Lower lobe of right lung (tissue), 2 donors: ENCODE data around the gene MMP28. TPM values are rescaled to one million over a fixed set of nuclear protein-coding genes. Genes with fewer than 3 reads are reported as not detected.

Experiments
- ATAC-seq, 2 donors: fragments of 200-7000 bp; cut with Tn5 transposase; one replicate each; pipeline ENCODE4 v1.9.1; 2020 to 2022; ENCODE audit warnings: mild to moderate bottlenecking in 2 of 2, moderate library complexity in 2 of 2
- DNase-seq: peaks from one replicate; pipeline ENCODE4 v3.0.0-alpha.2; 2020
- H3K27ac ChIP-seq: fragments of 200-600 bp; one replicate; pipeline ENCODE4 v1.8.0; 2022
- H3K27me3 ChIP-seq: fragments of 200-600 bp; one replicate; pipeline ENCODE4 v1.8.0; 2022; ENCODE audit warnings: low read depth
- H3K36me3 ChIP-seq: fragments of 200-600 bp; one replicate; pipeline ENCODE4 v1.8.0; 2022; ENCODE audit warnings: mild to moderate bottlenecking
- H3K4me1 ChIP-seq: fragments of 200-600 bp; one replicate; pipeline ENCODE4 v1.8.0; 2022
- H3K4me3 ChIP-seq: fragments of 200-600 bp; one replicate; pipeline ENCODE4 v1.8.0; 2022; ENCODE audit warnings: mild to moderate bottlenecking
- H3K9me3 ChIP-seq: fragments of 200-600 bp; one replicate; pipeline ENCODE4 v1.8.0; 2022
- CTCF ChIP-seq: fragments of 200-600 bp; IDR thresholded peaks from one replicate; pipeline ENCODE4 v1.8.0; 2022; ENCODE audit warnings: antibody characterized with exemption, mild to moderate bottlenecking
- intact Hi-C: fragments of 100-400 bp; cut with DNase I; formaldehyde crosslinking; loops from one replicate; pipeline ENCODE4 v1.11.0; 2022
- total RNA-seq: library from RNA; stranded (reverse); fragmentation: NEBNext Ultra II Directional; extraction: Animal tissue kit (Norgen Biotek cat#: 25700); gene quantifications from one replicate; pipeline ENCODE4 v1.2.1, GENCODE V29; 2021
- donor health status: DM: no; HTN: yes; CAD: no; lungs with severe emphysema.

Gene MMP28
- total RNA-seq, 1 donor from 2014 or later: 40.9 TPM

GRCh38 chr17:35731239-35731916 is 64.1 kb downstream of the MMP28 start, which contains the start of gene RASL10B:
Gene RASL10B (plus strand): TSS chr17:35731639. CDS start chr17:35735185, 3,546 bp downstream.
- DNase-seq: peak; percentile 60
- H3K27me3 ChIP-seq: no peaks in the 10 kb centered on the region
- no peaks in the 10 kb centered on the region for H3K9me3 ChIP-seq
- peaks cover 17% of the 10 kb centered on the region for H3K4me1 ChIP-seq
- H3K27ac ChIP-seq: no peak within 1 kb of the TSS
- peak within 1 kb of the TSS; percentile 63 for H3K4me3 ChIP-seq
- peak; percentile 78 to 85 for ATAC-seq
- intact Hi-C loops: no loop called here
- peaks cover 13% of the 10 kb centered on the region for H3K36me3 ChIP-seq
- no peak for TF ChIP-seq CTCF

DNA sequence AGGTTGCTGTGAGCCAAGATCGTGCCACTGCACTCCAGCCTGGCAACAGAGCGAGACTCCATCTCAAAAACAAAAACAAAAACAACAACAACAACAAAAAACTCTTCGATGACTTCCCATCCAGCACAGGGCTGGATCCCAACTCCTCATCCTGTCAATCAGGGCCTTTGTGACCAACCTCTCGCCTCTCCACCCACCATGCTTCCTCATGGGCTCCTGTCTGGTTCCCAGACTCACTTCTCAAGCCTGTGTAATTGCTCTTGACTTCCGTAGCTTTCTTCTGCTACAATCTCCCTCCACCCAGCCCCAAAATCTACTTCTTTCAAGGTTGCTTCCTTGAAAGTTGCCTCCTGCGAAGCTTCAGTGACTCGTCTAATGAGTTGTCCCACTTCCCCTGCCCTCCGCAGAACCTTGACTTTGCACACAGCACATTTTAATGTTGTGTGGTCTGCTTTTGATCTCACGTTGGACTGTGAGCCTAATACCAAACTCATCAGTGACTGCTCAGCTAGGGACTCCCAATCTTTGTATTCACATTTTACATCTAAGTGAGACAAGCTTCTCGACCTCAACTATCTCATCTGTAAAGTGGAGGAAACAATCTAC is 64.9 kb downstream of the MMP28 start:
- Histone ChIP-seq H3K27me3 (no peaks in the 10 kb centered on the region), H3K4me1 (peaks cover 17% of the 10 kb centered on the region), H3K36me3 (peaks cover 19% of the 10 kb centered on the region), H3K9me3 (no peaks in the 10 kb centered on the region), H3K4me3 (no peak overlapping the region), H3K27ac (no peak overlapping the region)
- DNase-seq (no peak), ATAC-seq (no peak)
- intact Hi-C loops: no loop called here
- no peak for TF ChIP-seq CTCF

DNA sequence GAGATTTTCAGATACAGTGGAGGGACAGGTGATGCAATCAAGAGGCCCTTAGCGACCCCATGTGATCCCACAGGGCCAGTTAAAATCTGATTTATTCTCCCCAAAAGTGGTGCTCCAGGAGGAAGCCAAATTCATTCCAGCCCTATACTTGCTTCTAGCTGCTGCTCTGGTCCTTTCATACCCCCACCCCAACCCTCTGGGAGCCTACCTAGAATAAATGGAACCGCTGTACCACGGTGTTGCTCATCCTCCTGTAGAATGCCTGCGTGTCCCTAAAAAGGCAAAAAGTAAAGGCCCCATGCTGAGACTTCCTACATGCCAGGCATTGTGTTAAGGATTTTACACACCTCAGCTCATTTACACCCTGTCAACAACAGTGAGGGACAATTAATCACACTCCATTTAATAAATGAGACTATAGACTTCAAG is 66.0 kb downstream of the MMP28 start:
- TF ChIP-seq CTCF: no peak

GRCh38 chr17:35728551-35728950 is 66.9 kb downstream of the MMP28 start:
- H3K36me3 ChIP-seq: peaks cover 39% of the 10 kb centered on the region
- no peaks in the 10 kb centered on the region for H3K9me3 ChIP-seq
- ATAC-seq: no peak
- no peak overlapping the region for H3K4me3 ChIP-seq
- no peak for DNase-seq
- intact Hi-C loops: no loop called here
- peaks cover 17% of the 10 kb centered on the region for H3K4me1 ChIP-seq
- no peak overlapping the region for H3K27ac ChIP-seq
- no peaks in the 10 kb centered on the region for H3K27me3 ChIP-seq
- TF ChIP-seq CTCF: no peak

More for the DNA sequence above, 66.0 kb downstream of the MMP28 start:
- Histone ChIP-seq H3K27me3 (no peaks in the 10 kb centered on the region), H3K27ac (no peak overlapping the region), H3K4me3 (no peak overlapping the region), H3K9me3 (no peaks in the 10 kb centered on the region), H3K36me3 (peaks cover 30% of the 10 kb centered on the region), H3K4me1 (peaks cover 17% of the 10 kb centered on the region)
- DNase-seq (no peak), ATAC-seq (no peak)
- intact Hi-C loops: no loop called here

DNA sequence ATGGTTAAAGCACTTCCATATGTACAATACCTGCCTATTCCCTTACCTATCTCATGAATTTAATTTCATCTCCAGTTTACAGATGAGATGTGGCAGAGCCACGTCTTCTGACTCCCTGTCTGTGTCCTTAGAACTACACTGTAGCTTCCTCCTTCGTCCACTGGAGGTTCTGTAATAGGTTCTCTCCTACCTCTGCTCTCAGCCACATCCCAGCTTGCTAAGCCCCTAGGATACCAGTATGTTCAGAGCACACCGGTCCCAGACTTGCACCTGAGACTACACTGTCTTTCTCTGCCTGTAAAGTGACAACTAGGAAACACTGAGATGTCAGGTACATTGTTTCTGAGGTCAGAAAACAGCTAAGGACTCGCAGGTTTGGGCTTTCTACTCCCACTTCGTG is 67.8 kb downstream of the MMP28 start:
- no peak for DNase-seq
- H3K4me3 ChIP-seq: no peak overlapping the region
- TF ChIP-seq CTCF: no peak
- H3K9me3 ChIP-seq: no peaks in the 10 kb centered on the region
- intact Hi-C loops: no loop called here
- no peak for ATAC-seq
- peaks cover 17% of the 10 kb centered on the region for H3K4me1 ChIP-seq
- no peak overlapping the region for H3K27ac ChIP-seq
- no peaks in the 10 kb centered on the region for H3K27me3 ChIP-seq
- peaks cover 48% of the 10 kb centered on the region for H3K36me3 ChIP-seq
